Suppressor macrophage treated with lipopolysaccharide for 4 hours (primary cell): ENCODE measurements around the gene ZNF827.

Source experiments
- DNase-seq: peaks from one replicate; pipeline ENCODE4 v3.0.0-alpha.2; 2020

The ZNF827 gene

DNA sequence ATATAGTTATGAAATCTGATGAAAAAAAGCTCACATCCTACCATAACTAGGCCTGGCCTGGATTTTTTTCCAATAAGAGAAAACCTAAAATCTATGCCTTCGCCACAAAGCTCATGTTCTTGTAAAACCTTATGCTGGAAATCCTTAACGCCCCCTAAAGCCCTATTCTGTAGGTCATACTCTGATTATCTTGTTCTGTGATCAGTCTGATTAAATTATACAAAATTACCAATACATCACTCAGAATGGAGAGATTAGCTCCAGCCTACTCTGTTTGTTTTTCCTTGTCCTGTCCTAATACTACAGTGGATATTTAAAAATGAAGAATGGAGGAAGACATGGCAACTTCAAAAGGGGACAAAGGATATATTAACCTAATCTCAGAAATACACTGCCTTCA is 7.2 kb downstream of the ZNF827 start:
- DNase-seq, result no peak

DNA sequence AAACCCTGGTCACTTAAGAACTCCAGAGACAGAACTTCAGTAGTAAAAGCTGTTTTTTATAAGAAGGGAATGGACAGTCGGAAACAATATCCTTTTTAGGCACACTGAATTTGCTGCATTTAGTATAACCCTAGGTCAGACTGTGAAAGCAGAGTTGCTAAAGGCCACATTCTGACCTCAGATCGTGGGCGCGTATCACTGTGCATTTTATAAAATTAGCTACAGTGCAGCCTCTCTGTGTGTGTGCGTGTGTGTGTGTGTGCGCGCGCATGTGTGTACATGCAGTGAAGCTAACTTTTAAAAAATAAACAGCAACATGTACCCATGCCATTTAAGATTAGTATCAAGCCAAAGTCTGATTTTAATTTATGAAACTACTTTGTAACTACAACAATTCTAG is 8.0 kb downstream of the ZNF827 start:
- no peak for DNase-seq

- no peak for DNase-seq
Measured at GRCh38 chr4:145929415-145930178, 9.0 kb downstream of the ZNF827 start.

DNA sequence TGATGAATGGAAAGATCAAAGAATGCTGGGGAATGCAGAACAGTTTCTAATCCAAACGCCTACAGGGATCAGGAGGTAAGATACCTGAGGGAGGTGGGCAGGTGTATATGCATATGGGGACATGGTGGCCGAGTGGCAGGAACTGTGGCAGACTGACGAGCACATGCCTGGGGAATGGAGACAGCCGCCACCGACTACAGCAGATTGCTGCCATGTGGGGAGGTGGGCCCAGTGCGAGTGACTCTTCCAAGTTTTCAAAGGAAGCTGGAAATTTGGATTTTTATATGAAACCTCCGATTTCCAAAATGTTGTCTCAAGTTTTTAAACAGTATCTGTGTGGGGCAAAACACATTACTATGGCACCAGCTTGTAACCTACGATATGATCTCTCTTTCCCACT is 9.9 kb downstream of the ZNF827 start:
- no peak for DNase-seq

DNA sequence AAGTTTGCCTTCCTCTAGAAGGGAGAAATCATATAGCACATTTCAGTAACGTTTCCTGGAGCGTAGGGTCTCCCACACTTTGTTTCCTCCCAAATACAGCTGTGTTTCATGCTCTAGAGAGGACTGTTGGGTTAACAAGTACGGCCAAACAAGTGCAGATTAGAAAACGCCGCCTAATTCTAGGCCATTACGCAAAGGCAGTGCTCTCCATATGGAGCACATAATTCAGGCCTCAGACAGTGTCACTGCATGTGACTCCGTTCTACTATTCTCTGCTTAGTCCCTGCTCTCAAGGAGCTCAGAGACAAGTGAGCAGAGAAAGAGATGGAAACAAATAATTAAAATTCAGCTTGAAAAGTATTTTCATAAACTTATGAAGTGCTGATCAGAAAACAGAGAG is 11.6 kb downstream of the ZNF827 start:
- no peak for DNase-seq

DNA sequence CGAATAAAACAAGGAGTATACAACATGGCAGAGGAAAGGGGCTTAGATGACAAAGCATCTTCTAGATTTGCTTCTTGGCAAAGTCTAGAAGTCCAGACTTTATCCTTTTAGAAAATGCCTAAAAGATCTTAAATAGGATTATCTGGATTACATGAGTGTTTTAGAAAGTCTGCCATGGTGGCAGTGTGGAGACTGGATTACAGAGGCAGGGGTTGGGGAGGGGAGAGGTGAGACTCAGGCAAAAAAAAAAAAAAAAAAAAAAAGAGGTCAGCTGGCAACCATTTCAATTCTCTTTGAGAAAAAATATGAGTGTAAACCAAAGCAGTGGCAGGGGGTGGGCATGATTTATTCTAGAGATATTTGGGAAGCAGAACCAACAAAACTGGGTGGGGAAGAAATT is 17.4 kb downstream of the ZNF827 start:
- no peak for DNase-seq

DNA sequence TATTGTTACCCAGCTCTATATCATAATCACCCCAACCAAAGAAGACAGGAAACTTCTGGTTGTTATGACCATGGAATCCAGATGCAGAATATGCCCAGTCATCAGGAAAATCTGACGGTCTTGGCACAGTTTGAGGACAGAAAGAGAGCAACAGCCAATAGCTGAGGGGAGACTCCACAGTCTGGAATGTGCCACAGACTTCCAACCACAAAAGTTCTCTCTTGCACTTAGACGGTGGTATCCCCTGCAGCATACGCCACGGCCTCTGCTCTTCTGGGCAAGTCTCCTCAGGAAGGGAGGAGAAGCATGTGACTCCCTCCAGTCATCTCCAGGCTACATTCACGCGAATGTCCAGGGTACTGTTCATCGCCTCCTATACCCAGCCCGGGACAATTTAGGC is 18.4 kb downstream of the ZNF827 start:
- no peak for DNase-seq

- DNase-seq, result peak; percentile 66
Measured at GRCh38 chr4:145912376-145912775, 26.2 kb downstream of the ZNF827 start.

DNA sequence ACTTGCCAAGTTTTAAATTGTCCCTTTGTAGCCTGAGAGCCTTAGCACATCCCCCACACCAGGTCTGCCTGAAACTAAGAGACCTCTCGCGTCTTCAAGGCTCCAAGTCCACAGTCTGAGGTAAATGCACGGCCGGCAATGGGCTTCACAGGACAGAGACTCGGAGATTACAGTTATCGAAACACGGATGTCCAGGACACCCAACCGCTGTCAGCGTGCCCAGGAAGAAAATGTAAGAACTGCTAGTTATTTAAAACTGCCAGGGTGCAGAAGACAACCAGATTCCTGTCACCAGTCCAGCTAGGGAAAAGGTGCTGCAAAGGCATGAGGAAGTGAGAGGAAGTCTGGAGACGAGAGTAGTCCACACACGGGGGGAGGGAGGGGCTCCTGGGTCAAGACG is 28.9 kb downstream of the ZNF827 start:
- no peak for DNase-seq

GRCh38 chr4:145909281-145909715 is 29.3 kb downstream of the ZNF827 start:
- peak; percentile 35 for DNase-seq

DNA sequence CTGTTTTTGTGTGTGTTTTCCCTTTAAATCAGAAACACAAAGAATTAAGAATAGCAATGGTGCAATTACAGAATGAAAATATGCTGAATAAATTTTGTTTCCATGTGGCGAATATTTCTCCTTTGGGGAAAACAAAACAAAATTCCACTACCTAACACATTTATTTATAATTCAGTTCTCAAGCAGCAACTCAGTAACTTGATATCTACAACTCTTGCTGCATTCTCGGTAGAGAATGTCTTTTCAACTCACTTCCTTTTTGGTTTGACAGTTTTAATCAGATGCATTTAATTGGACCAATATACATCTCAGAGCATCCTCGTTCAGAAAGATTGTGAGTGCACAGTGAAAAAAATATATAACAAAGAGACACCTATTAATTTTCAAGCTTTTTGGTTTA is 30.8 kb downstream of the ZNF827 start:
- DNase-seq, result no peak

DNA sequence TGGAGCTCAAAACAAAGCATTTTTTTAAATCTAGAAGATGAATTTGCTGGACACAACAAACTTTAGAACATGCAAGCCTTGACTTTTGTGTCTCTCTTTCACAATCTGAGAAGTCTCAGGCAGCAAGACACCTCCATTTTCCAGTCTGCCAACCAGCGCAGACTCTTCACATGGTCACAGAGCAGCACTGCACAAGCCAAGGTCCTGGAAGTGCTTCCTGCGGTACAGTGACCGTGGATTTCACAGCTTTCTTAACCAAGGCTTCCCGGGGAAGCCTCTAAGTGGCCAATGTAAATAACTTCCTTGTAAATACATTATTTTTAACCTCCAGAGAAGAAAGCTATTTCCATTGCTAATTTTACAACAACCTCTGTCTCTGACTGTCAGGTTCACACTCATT is 31.2 kb downstream of the ZNF827 start:
- DNase-seq, result no peak

DNA sequence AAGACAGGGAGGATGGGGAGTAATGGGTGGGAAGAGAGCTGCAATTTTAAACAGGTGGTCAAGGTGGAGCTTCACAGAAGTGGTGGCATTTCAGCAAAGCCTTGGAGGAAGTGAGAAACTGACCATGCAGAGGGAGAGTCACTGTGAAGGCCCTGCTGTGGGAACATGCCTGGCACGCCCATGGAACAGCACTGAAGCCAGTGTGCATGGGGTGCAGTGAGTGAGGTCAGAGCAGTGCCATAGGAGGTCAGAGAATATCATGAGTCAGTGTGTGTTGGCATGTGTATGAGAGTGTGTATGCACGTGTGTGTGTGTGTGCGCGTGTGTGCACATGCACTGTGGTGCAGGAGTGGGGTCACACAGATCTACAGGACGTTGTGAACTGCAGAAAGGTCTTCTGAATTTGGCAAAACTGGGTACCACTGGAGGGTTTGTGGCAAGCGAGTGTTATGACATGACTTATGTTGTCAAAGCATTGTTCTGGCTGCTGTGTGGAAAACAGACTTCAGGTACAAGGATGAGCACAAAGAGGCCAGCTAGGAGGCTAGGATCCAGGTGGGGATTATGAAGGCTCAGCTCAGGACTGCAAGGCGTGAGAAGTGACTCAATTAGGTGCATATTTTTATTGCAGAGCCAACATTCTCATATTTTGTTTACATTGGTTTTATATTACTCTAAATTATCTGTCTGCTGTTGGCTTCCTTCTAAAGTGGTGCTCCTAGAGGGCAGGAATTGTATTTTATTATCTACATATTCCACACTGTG is 34.0 kb downstream of the ZNF827 start:
- DNase-seq, result no peak

DNA sequence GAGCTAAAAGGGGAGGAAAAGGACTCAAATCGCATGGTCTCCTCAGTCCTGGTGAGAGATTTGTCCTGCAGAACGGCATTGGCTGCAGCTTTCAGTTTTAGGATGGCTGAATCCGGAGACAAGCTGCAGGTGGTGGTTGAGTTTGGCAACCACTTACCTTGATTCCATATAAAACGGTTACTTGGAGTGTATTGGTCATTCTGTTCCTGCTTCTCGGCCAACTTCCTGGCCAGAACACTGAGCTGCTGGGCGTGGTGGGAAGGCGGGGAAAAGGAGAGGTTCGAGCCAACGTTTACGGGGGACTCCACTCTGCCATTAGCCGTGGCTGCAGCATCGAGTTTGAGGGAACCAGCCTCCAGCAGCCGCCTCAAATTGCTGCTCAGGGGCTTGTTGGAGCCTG is 36.1 kb downstream of the ZNF827 start:
- DNase-seq, result no peak

- DNase-seq, result no peak
Measured at GRCh38 chr4:145899886-145900460, 38.6 kb downstream of the ZNF827 start.

DNA sequence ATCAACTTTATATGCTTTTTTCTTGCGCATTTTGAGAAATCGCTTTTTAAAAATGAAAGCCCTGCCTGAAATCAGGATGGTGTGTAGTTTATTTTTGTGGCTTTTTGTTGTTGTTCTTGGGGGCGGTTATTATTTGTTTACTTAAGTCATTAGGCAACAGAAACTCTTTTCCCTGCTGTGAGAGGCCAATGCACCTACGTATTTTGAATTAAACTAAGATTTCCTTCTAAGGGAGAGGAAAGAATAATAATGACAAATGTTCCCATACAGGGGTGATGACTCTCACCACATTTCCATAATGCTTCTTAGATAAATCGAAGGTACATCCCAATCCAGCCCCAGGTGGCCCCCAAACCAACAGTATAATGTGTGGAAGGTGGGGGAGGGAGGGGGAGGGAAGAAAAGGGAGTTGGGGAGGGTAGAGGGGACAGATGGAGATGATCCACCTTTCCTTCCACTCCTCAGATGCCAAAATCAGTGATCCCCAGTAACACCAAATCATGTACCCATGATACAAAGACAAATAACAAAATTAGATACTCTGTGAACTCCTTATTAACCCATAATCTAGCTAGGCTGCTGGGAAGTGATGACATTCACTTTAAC is 39.6 kb downstream of the ZNF827 start:
- no peak for DNase-seq

GRCh38 chr4:145898466-145898865 is 40.2 kb downstream of the ZNF827 start:
- DNase-seq, result no peak

GRCh38 chr4:145895056-145895455 is 43.6 kb downstream of the ZNF827 start:
- DNase-seq, result no peak

- no peak for DNase-seq
Measured at GRCh38 chr4:145891958-145892357, 46.7 kb downstream of the ZNF827 start.

DNA sequence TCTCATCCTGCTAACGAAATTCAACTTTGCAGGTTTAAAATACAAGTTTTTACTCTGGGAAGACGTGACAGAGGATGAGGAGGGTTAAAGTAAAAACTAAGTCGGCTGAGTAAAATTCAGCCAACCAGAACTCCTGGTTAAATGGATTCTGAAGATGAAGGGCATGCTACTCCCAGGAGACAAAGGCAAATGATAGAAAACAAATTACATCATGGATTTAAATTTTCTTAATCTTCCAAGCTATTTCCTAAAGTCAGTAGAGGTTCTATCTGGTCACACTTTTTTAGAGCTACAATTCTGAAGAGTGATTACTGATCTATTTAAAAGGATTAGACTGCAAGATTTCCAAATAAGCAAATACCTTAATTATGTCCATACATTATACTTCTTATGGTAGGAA is 47.9 kb downstream of the ZNF827 start:
- no peak for DNase-seq

DNA sequence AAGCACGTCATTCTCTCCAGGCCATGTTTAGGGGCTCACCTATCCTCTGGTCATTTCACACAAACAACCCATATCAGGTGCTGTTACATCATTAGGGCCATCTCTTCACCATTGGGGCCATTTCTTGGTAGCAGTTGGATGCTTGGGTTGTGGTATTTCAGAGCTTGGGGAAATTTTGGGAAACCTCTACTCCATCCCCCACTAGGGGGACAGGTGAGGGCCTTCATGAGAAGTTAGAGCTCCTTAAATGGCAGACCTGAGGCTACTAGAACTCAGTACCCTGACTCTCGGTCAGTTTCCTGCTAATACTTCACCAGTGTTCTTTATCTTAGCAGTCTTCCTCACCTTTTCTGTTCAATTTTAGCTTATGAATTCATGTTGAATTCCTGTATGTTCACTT is 50.2 kb downstream of the ZNF827 start:
- DNase-seq, result no peak

GRCh38 chr4:145887241-145887991 is 51.2 kb downstream of the ZNF827 start:
- DNase-seq, result no peak

DNA sequence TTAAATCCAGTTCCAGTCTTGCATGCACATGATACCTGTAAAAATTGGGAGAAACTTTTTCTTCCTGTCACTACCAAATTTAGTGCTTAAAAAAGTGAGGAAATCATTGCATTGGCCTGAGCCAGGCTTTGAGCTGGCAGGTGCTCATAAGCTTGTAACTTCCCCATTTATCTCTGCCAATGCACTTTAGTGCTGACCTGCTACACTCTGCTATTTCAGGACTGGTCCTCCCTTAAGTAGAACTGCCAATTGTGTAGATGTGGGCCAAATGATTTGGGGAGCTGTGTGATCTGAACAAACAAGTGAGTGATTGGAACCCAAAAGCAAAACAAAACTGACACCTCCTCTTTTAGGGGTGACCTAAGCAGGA is 51.8 kb downstream of the ZNF827 start:
- DNase-seq, result no peak
